Endodermal cell (in vitro differentiated cells): ENCODE measurements around the gene RNF212. TPM values are rescaled to one million over a fixed set of nuclear protein-coding genes. Genes with fewer than 3 reads are reported as not detected.

ENCODE experiments used
- DNase-seq: peaks from one replicate; pipeline ENCODE4 v3.0.0-alpha.2; 2017
- H3K27ac ChIP-seq: 2 replicates; pipeline ENCODE4 v1.5.1; 2013; ENCODE audit warnings: mild to moderate bottlenecking, low read depth, low read length, moderate library complexity
- H3K27me3 ChIP-seq: 2 replicates; pipeline ENCODE4 v1.6.1; 2013; ENCODE audit warnings: mild to moderate bottlenecking, low read length, moderate library complexity; ENCODE audit not compliant: insufficient read depth, control insufficient read depth, poor library complexity, severe bottlenecking
- H3K36me3 ChIP-seq: 2 replicates; pipeline ENCODE4 v1.7.0; 2013; ENCODE audit warnings: mild to moderate bottlenecking, low read length, moderate library complexity; ENCODE audit not compliant: control insufficient read depth, insufficient read depth
- H3K4me1 ChIP-seq: one replicate; pipeline ENCODE4 v1.7.0; 2013; ENCODE audit warnings: low read length; ENCODE audit not compliant: control insufficient read depth, insufficient read depth
- H3K4me3 ChIP-seq: 2 replicates; pipeline ENCODE4 v1.5.1; 2013; ENCODE audit warnings: mild to moderate bottlenecking, low read length, moderate library complexity
- H3K9ac ChIP-seq: 2 replicates; pipeline ENCODE4 v1.6.1; 2013; ENCODE audit warnings: mild to moderate bottlenecking, low read length, moderate library complexity; ENCODE audit not compliant: poor library complexity, severe bottlenecking; ENCODE audit errors: extremely low read depth
- H3K9me3 ChIP-seq: 2 replicates; pipeline ENCODE4 v1.6.1; 2013; ENCODE audit warnings: mild to moderate bottlenecking, low read length, moderate library complexity; ENCODE audit not compliant: control insufficient read depth
- H3K27ac Mint-ChIP-seq: 2 replicates; pipeline ENCODE4 v1.8.0; 2020; ENCODE audit warnings: mixed read lengths
- H3K27me3 Mint-ChIP-seq: 2 replicates; pipeline ENCODE4 v1.8.0; 2021; ENCODE audit warnings: mild to moderate bottlenecking, mixed read lengths; ENCODE audit not compliant: insufficient read depth
- H3K36me3 Mint-ChIP-seq: 2 replicates; pipeline ENCODE4 v1.8.0; 2020; ENCODE audit warnings: low read depth, mixed read lengths
- H3K4me1 Mint-ChIP-seq: 2 replicates; pipeline ENCODE4 v1.8.0; 2020; ENCODE audit warnings: mixed read lengths
- H3K4me3 Mint-ChIP-seq: 2 replicates; pipeline ENCODE4 v1.8.0; 2020; ENCODE audit warnings: mild to moderate bottlenecking, moderate library complexity, mixed read lengths
- H3K9me3 Mint-ChIP-seq: 2 replicates; pipeline ENCODE4 v1.8.0; 2020; ENCODE audit warnings: mild to moderate bottlenecking, mixed read lengths
- WGBS, 2 experiments: methylation state at CpG; one replicate each; pipeline versions ENCODE4 v1.1.5 to v1.1.7; 2013; ENCODE audit warnings: missing lambda C conversion rate in 2 of 2, mixed read lengths in 1 of 2; ENCODE audit not compliant: insufficient coverage in 1 of 2, insufficient read length in 1 of 2; 5-methylcytosine and 5-hydroxymethylcytosine counted together
- total RNA-seq, 2 donors: library from RNA; stranded (reverse); fragmentation: NEBNext Ultra II Directional in 1 of 2; extraction: Animal tissue kit (Norgen Biotek cat#: 25700) in 1 of 2; gene quantifications; 2 replicates in 1 of 2; 3 replicates in 1 of 2; pipeline ENCODE4 v1.2.1, GENCODE V29; 2021
- TF ChIP-seq, protein P1 (sequence below): fragments of 200-600 bp; sonication (generic); conservative IDR thresholded peaks from 2 replicates; pipeline ENCODE4 v1.5.0; 2021; ENCODE audit warnings: antibody characterized with exemption, mild to moderate bottlenecking

Gene RNF212
- total RNA-seq, 2 donors from 2014 or later: 3.4 to 5.6 TPM

GRCh38 chr4:1075809-1076699 lies 37.3 kb downstream of the RNF212 start:
- peaks cover 36% of the 10 kb centered on the region for H3K27me3 Mint-ChIP-seq
- Histone ChIP-seq H3K9ac (no peak overlapping the region), H3K27me3 (no peaks in the 10 kb centered on the region), H3K36me3 (no peaks in the 10 kb centered on the region), H3K9me3 (peaks cover 11% of the 10 kb centered on the region), H3K27ac (no peak overlapping the region), H3K4me1 (no peaks in the 10 kb centered on the region), H3K4me3 (no peak overlapping the region)
- no peak overlapping the region for H3K27ac Mint-ChIP-seq
- no peak overlapping the region for H3K4me3 Mint-ChIP-seq
- no peaks in the 10 kb centered on the region for H3K36me3 Mint-ChIP-seq
- DNase-seq: no peak
- TF ChIP-seq, protein P1, sequence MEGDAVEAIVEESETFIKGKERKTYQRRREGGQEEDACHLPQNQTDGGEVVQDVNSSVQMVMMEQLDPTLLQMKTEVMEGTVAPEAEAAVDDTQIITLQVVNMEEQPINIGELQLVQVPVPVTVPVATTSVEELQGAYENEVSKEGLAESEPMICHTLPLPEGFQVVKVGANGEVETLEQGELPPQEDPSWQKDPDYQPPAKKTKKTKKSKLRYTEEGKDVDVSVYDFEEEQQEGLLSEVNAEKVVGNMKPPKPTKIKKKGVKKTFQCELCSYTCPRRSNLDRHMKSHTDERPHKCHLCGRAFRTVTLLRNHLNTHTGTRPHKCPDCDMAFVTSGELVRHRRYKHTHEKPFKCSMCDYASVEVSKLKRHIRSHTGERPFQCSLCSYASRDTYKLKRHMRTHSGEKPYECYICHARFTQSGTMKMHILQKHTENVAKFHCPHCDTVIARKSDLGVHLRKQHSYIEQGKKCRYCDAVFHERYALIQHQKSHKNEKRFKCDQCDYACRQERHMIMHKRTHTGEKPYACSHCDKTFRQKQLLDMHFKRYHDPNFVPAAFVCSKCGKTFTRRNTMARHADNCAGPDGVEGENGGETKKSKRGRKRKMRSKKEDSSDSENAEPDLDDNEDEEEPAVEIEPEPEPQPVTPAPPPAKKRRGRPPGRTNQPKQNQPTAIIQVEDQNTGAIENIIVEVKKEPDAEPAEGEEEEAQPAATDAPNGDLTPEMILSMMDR: no peak
- WGBS, 2 experiments: 85 to 92% methylated on average over 4 to 11 of the region's 11 CpGs
- no peaks in the 10 kb centered on the region for H3K4me1 Mint-ChIP-seq
- peaks cover 11% of the 10 kb centered on the region for H3K9me3 Mint-ChIP-seq

DNA sequence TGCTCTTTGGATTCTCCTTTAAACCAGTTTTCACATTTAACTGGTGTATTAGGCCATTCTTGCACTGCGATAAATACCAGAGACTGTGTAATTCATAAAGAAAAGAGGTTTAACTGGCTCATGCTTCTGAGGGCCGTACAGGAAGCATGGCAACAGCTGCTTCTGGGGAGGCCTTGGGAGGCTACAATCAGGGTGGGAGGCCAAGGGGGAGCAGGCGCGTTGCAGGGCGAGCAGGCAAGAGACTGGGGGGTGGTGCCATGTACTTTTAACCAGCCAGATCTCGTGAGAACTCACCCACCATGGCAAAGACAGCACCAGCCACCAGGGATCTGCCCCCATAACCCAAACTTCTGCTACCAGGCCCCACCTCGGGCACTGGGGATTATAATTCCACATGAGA lies 38.1 kb downstream of the RNF212 start:
- Mint-ChIP-seq H3K9me3 (peaks cover 11% of the 10 kb centered on the region), H3K27me3 (peaks cover 30% of the 10 kb centered on the region), H3K27ac (no peak overlapping the region), H3K4me1 (no peaks in the 10 kb centered on the region), H3K36me3 (no peaks in the 10 kb centered on the region), H3K4me3 (no peak overlapping the region)
- WGBS, 2 experiments: 88 to 96% methylated on average over 4 to 7 of the region's 7 CpGs
- Histone ChIP-seq H3K4me1 (no peaks in the 10 kb centered on the region), H3K9ac (no peak overlapping the region), H3K9me3 (peaks cover 11% of the 10 kb centered on the region), H3K27me3 (no peaks in the 10 kb centered on the region), H3K36me3 (no peaks in the 10 kb centered on the region), H3K27ac (no peak overlapping the region), H3K4me3 (no peak overlapping the region)
- TF ChIP-seq, protein P1: no peak
- DNase-seq: no peak

- WGBS, 2 experiments: 85 to 88% methylated on average over 6 to 9 of the region's 9 CpGs
- TF ChIP-seq, protein P1: no peak
These were observed 39.3 kb downstream of the RNF212 start for GRCh38 chr4:1074077-1074476.

More at GRCh38 chr4:1074077-1074476, 39.3 kb downstream of the RNF212 start:
- H3K27me3 ChIP-seq: no peaks in the 10 kb centered on the region
- Mint-ChIP-seq H3K36me3 (no peaks in the 10 kb centered on the region), H3K27ac (no peak overlapping the region), H3K27me3 (peaks cover 28% of the 10 kb centered on the region), H3K9me3 (peaks cover 11% of the 10 kb centered on the region), H3K4me3 (no peak overlapping the region), H3K4me1 (no peaks in the 10 kb centered on the region)
- no peak overlapping the region for H3K9ac ChIP-seq
- H3K4me3 ChIP-seq: no peak overlapping the region
- no peaks in the 10 kb centered on the region for H3K36me3 ChIP-seq
- no peak overlapping the region for H3K27ac ChIP-seq
- DNase-seq: no peak
- H3K4me1 ChIP-seq: no peaks in the 10 kb centered on the region
- H3K9me3 ChIP-seq: peaks cover 11% of the 10 kb centered on the region
